ENCODE results near the gene ITGB8.

The ITGB8 gene

GRCh38 chr7:20328027-20328426 lies 2.7 kb upstream of the ITGB8 start:
- ATAC-seq: no peak
- TF ChIP-seq CREB5 (CRISPR knock-in tag; IDR thresholded peaks at IDR 0.05; ENCODE audit: low read depth) (no peak), ZC3H10 (CRISPR knock-in tag; IDR thresholded peaks at IDR 0.05) (no peak), PPARA (CRISPR knock-in tag; IDR thresholded peaks at IDR 0.05; ENCODE audit: borderline replicate concordance) (no peak), ARNTL (CRISPR knock-in tag; IDR thresholded peaks at IDR 0.05; ENCODE audit: borderline replicate concordance, low read depth) (no peak), CSRNP3 (CRISPR knock-in tag; IDR thresholded peaks at IDR 0.05) (no peak), TSHZ2 (CRISPR knock-in tag; IDR thresholded peaks at IDR 0.05) (no peak), BACH2 (CRISPR knock-in tag; IDR thresholded peaks at IDR 0.05; ENCODE audit: borderline replicate concordance) (no peak), TOX (CRISPR knock-in tag; IDR thresholded peaks at IDR 0.05; ENCODE audit: borderline replicate concordance) (no peak)

- ATAC-seq: no peak
- no peak for TF ChIP-seq CSRNP3 (CRISPR knock-in tag; IDR thresholded peaks at IDR 0.05)
Observed at GRCh38 chr7:20328692-20329091, 2.0 kb upstream of the ITGB8 start.

GRCh38 chr7:20329389-20330238 lies 1.1 kb upstream of the ITGB8 start:
- TF ChIP-seq ZNF70 (CRISPR knock-in tag; IDR thresholded peaks at IDR 0.05) (no peak), RARB (CRISPR knock-in tag; IDR thresholded peaks at IDR 0.05) (no peak), TSHZ2 (CRISPR knock-in tag; IDR thresholded peaks at IDR 0.05) (no peak), ZNF8 (CRISPR knock-in tag; IDR thresholded peaks at IDR 0.05) (no peak), ZFP3 (CRISPR knock-in tag; IDR thresholded peaks at IDR 0.05) (0 out of 2 replicates have a peak, but pooled peaks have one; percentile 0), PPARA (CRISPR knock-in tag; IDR thresholded peaks at IDR 0.05; ENCODE audit: borderline replicate concordance) (no peak), ZNF565 (CRISPR knock-in tag; conservative IDR thresholded peaks at IDR 0.05; ENCODE audit: low read depth) (no peak)
- peak; percentile 74 for ATAC-seq

- ATAC-seq: peak; percentile 58
- no peak for TF ChIP-seq BACH2 (CRISPR knock-in tag; IDR thresholded peaks at IDR 0.05; ENCODE audit: borderline replicate concordance)
- TF ChIP-seq ZFP3 (CRISPR knock-in tag; IDR thresholded peaks at IDR 0.05): 0 out of 2 replicates have a peak, but pooled peaks have one; percentile 8
- no peak for TF ChIP-seq CSRNP3 (CRISPR knock-in tag; IDR thresholded peaks at IDR 0.05)
- peak; percentile 86; the same call in 1 of the 2 replicates for TF ChIP-seq PATZ1 (CRISPR knock-in tag; IDR thresholded peaks at IDR 0.05; ENCODE audit: borderline replicate concordance)
- no peak for TF ChIP-seq PPARA (CRISPR knock-in tag; IDR thresholded peaks at IDR 0.05; ENCODE audit: borderline replicate concordance)
Observed at GRCh38 chr7:20330928-20331909, 519 bp downstream of the ITGB8 start.
